HG02852 (cell line): ENCODE data around the gene OSGEP.

Source experiments
- ATAC-seq: cut with Tn5 transposase; IDR thresholded peaks from one replicate; pipeline ENCODE4 v1.9.1; 2021; ENCODE audit warnings: mild to moderate bottlenecking, moderate library complexity; ENCODE audit not compliant: unreplicated experiment

The OSGEP gene

DNA sequence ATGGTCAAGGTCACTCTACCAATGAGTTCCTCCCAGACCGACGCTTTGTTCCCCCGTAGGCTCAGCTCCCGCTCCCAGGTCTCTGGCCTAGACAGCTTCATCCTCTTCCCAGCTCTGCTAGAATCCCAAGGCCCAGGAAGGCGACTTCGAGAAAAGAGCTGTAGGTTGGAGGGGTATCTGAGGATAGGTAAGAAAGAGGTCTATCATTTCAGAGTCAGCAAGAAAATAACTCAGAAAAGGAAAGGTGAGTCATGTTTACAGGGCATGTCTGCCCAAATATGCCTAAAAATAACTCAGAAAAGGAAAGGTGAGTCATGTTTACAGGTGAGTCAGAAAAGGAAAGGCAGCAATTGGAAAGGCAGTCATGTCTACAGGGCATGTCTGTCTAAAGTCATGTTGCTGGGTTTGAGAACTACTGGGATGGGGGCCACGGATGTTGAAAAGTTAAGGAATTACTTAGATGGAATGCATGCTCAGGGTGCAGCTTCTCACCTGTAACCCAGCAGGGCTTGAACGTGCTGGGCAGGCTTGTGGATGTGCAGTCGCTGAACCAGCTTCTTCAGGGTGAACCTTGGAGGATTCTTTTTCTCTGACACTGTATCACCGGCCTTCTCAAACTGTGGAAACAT lies 53.5 kb downstream of the OSGEP start:
- ATAC-seq: no peak

DNA sequence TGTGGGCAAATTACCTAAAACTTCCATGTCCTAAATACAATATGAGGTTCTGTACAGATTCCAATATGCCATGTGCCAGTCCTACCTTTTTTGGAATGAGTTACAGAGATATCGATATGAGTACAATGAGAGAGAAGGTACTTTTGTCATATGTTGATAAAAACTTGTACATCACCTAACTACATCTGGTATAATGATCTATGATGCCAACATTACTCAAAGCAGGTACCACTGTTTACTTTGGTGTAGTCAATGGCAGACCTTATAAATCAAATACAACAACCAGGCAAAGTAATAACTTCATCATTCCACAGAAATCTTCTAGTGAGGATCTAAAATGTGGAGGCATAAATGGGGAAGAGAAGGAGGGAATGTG lies 54.0 kb downstream of the OSGEP start:
- no peak for ATAC-seq

GRCh38 chr14:20397511-20397910 lies 57.1 kb downstream of the OSGEP start:
- ATAC-seq: no peak
